Muscle of arm (tissue), 14 donors: ENCODE measurements around the gene ZNF30. TPM values are rescaled to one million over a fixed set of nuclear protein-coding genes. Genes with fewer than 3 reads are reported as not detected.
"Not testable (repeated sequence)": the region's sequence is repeated elsewhere in the genome, so short reads cannot be mapped to it uniquely, and the experiment has no call there.

Source experiments
- DNase-seq: peaks from one replicate; pipeline ENCODE4 v3.0.0-alpha.2; 2013
- long read RNA-seq, 11 donors: transcript quantifications; one replicate each; lab custom pipeline, GENCODE V29; 2026
- polyA plus RNA-seq, 12 donors: library from polyadenylated mRNA; unstranded; fragments of 120-200 nt; gene quantifications; one replicate each; pipeline ENCODE4 v1.2.1, GENCODE V29; 2013; ENCODE audit not compliant: insufficient read length in 12 of 12

ZNF30 gene
- 1 to 10 TPM in 10 of 12 donors, not detected in 2; 3.3 to 7.3 (median 4.0) TPM for polyA plus RNA-seq
- long read RNA-seq, donor 1, partial matches to known transcripts = 0 of 1 reads
- long read RNA-seq, donor 1, other reads (novel, unspliced or antisense) = 0 of 1 reads
- long read RNA-seq, donor 2, partial matches to known transcripts = 0 of 1 reads
- long read RNA-seq, donor 2, other reads (novel, unspliced or antisense) = 0 of 1 reads
- long read RNA-seq, donor 3 = 0 reads
- long read RNA-seq, donor 4 = 0 reads
- long read RNA-seq, donor 5 = 0 reads
- long read RNA-seq, donor 6 = 0 reads
- long read RNA-seq, donor 7 = 0 reads
- long read RNA-seq, donor 8, partial matches to known transcripts = 0 of 3 reads
- long read RNA-seq, donor 8, other reads (novel, unspliced or antisense) = 0 of 3 reads
- long read RNA-seq, donor 9 = 0 reads
- long read RNA-seq, donor 10, partial matches to known transcripts = 0 of 1 reads
- long read RNA-seq, donor 10, other reads (novel, unspliced or antisense) = 0 of 1 reads
- long read RNA-seq, donor 11, partial matches to known transcripts = 0 of 2 reads
- long read RNA-seq, donor 11, other reads (novel, unspliced or antisense) = 0 of 2 reads

DNA sequence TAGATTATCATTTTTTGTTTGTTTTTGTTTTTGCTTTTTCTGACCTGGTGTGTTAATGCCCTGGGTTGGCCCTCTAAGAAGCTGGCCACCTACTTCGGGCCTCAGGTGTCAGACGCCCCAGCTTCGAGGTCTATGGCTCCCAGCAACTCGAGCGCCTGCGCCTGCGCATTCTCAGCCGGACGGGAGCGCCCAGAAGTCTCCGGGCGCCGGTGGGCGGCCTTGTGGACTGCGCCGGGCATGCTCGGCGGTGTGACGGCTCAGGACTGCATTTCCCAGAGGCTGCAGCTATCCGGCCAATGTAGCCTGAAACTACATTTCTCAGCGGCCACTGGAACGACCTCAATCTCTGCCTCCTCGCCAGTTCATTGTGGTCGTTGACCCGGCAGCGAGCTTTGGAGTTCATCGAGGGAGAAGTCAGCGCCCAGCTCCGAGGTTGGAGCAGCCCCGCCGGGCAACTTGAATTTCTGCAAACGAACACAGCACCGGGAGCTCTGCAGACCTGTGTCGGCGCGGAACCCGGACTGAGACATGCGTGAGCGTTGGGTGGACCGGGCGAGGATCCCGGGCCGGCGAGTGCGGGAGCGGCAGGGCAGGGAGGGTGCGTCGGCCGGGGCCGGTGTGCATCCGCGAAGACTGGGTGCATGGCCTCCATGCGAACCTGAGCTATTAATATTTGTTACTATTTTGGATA lies at the start of gene ZNF30:
Gene ZNF30, plus strand, starts transcription at position 219 of the 691 bp plus-strand sequence. CDS start 3,045 bp downstream, outside the sequence.
- peak; percentile 89 for DNase-seq

DNA sequence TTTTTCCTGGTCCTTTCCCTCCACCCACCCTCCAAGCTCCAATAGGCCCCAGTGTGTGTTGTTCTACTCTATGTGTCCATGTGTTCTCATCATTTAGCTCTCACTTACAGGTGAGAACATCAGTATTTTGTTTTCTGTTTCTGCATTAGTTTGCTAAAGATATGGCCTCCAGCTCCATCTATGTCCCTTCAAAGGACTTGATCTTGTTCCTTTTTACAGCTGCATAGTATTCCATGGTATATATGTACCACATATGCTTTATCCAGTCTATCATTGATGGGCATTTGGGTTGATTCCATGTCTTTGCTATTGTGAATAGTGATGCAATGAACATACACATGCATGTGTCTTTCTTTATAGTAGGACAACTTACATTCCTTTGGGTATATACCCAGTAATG lies 47.1 kb upstream of the ZNF30 start:
- DNase-seq = no peak

DNA sequence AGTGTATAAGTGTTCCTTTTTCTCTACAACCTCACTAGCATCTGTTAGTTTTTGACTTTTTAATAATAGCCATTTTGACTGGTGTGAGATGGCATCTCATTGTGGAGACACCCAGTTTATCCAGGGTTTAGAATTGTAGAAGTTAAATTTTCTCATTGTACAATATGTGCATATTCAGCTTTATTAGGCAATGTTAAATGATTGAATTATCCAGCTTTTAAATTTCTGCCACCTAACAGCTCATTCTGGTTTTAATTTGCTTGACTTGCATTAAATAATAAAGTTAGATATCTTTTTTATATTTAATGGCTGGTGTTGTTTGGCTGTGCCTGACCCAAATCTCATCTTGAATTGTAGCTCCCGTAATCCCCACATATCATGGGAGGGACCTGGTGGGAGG lies 46.7 kb upstream of the ZNF30 start:
- no peak for DNase-seq

DNA sequence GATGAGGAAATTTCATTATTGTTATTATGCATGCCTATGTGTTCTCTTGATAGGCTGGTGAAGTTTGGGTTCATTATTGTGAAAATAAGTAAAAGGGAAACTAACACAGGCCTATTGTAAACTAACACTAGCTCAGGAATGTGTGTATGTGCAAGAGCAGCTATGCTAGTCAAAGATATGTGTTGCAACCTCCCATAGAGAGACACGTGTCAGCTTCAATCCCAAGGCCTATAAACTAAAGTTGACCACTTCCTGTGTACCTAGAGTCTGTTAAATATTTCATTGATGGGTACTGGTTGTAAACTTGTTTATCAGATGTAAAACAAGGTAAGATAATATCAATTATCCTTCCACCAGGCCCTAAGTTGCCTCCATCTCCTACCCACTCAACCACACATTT lies 44.7 kb upstream of the ZNF30 start:
- no peak for DNase-seq

DNA sequence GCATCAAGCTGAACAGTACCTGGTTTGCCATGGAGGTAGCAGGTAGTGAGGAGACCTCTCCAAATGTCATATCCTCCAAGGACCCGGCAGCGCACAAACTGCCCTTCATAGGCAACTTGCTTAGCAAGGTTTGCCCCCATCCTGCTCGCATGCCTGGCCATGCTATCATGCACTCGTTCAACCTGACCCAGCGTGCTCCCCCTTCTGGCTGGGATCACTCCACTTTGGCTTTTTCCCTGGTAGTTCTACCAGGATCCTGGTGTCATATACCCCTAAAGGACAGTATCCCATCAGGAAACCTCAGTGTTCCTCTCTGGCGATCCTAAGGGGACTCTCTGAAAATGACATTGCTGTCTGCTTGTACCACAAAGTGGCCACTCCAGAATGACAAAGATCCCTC lies 38.6 kb upstream of the ZNF30 start:
- DNase-seq = no peak

GRCh38 chr19:34900245-34900644 lies 26.5 kb upstream of the ZNF30 start:
- DNase-seq = no peak

DNA sequence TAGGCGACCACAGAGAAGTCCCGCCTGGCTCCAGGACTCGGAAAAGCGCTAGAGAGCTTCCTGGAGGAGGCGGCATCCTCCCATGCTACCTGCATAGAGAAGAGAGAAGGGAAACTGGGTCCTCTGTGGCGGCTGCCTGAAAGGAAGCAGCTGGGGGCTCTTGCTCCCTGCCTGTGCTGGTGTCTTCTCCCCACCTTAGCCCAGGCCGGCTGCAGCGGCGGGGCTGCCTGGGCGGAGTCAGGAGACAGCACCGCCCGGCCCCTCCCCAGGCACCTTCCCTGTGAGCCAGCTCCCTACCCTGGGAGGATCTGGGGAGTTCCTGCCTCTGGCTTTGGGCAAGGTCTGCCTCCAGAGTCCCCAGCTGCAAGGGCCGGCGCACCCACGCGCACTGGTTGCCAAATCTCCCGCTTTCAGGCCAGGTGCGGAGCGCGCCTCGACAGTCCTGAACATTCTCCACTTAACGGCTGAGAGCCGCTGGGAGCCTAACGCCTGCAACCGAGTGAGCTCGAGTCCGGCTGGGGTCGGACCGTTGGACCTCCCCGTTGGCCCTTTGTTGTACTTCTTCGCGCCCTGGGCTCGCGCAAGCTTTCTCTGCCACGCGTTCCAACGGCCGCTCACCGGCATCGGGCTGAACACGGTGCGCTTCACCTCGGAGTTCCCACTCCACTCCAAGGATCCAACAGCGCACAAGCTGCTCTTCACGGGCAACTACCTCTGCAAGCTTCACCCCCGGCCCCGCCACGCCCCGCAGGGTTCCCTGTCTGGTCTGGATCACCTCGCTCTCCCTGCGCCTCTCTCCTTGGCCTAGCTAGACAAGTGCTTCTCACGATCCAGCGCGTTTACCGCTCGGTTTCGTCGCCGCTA lies 21.8 kb upstream of the ZNF30 start:
- no peak for DNase-seq

DNA sequence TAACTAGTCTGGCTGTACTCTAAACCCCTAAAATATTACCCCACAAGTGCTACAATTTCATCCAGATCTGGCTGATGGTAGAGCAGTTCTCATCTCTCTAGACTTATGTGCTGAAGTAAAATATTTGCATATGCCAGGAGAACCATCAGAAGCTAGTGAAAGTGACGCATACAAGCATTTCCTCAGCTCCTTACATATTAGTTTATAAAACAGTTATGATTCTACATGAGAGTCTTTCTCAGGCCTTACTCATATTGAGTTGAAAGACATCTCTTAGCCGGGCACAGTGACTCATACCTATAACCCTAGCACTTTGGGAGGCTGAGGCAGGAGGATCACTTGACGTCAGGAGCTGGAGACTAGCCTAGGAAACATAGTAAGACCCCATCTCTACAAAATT lies 15.9 kb upstream of the ZNF30 start:
- DNase-seq = no peak

- DNase-seq = not testable (repeated sequence)
These were observed 9.6 kb upstream of the ZNF30 start for GRCh38 chr19:34917144-34917543.

GRCh38 chr19:34918190-34918589 lies 8.5 kb upstream of the ZNF30 start:
- no peak for DNase-seq

DNA sequence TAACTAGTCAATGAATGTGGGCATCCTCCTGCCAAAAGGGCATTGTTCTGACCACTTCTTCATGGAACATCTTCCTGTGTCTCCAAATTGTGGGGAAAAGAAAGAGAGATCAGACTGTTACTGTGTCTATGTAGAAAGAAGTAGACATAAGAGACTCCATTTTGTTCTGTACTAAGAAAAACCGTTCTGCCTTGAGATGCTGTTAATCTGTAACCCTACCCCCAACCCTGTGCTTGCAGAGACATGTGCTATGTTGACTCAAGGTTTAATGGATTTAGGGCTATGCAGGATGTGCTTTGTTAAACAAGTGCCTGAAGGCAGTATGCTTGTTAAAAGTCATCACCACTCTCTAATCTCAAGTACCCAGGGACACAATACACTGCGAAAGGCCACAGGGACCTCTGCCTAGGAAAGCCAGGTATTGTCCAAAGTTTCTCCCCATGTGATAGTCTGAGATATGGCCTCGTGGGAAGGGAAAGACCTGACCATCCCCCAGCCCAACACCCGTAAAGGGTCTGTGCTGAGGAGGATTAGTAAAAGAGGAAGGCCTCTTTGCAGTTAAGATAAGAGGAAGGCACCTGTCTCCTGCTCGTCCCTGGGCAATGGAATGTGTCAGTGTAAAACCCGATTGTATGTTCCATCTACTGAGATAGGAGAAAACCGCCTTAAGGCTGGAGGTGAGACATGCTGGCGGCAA lies 6.5 kb upstream of the ZNF30 start:
- not testable (repeated sequence) for DNase-seq

DNA sequence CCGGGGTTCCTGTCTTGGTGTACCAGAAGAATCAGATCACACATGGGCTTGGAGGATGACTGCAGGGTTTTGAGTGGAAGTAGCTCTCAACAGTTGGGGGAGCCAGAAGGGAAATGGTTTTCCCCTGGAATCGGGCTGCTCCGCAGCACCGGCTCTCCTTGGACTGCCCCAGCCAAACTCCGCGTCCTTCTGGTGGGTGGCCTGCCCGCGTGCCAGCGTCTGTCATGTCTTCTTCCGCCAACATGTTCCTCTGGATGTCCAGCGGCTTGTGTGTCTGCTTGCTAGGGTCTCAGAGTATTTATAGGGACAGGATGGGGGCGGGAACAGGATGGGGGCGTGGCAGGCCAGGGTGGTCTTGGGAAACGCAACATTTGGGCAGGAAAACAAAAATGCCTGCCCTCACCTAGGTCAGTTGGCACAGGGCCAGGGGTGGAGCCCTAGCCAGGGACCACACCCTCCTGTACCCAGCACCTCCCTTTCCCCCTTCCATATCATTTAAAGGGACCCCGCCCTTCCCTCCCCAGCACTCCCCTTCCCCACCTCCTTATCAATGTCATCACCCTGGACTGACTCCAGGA lies 1.3 kb upstream of the ZNF30 start:
- no peak for DNase-seq

DNA sequence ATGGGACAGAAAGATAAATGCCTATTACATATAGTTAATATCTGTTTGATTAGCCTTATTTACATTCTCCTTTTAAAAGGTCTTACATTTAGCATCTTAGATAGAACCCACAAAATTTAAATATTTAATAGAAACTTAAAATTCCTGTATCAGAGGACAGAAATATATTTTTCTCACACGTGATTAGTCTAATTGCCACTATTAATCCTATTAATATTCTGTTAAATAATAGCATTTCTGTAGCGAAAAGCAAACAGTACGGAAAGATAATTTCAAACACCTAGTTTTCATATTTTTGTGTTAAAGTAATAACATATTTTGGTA lies 380 bp upstream of the ZNF30 start:
- no peak for DNase-seq

DNA sequence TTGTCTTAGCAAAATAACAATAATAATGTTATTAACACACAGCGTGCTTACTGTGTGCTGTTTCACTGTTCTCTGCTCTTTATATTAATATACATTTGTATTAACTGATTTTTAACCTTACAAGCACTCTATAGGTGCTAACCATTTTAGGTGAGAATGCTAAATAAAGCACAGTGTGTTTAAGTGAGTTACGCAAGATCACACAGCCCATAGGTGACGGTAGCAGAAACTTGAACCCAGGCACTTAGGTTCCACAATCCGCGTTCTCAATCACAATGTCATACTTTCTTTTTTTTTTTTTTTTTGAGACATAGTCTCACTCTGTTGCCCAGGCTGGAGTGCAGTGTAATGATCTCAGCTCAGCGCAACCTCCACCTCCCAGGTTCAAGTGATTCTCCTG lies 5.8 kb downstream of the ZNF30 start:
- DNase-seq = no peak

- no peak for DNase-seq
These were observed 9.5 kb downstream of the ZNF30 start for GRCh38 chr19:34936184-34936583.

DNA sequence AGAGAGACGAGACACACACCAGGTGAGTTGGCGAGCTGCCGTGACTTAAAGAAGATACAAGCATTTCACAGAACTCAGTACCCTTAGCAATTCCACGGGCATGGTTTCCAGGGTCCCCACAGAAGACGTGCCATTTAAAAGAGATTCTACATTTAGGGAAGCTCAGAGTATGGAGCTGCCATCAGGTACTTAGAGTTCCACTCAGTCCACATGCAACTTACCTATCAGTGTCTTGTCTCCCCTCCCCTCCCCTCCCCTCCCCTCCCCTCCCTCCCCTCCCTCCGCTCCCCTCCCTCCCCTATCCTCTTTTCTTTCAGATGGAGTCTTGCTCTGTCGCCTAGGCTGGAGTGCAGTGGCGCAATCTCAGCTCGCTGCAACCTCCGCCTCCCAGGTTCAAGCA lies 12.2 kb downstream of the ZNF30 start:
- DNase-seq = no peak

DNA sequence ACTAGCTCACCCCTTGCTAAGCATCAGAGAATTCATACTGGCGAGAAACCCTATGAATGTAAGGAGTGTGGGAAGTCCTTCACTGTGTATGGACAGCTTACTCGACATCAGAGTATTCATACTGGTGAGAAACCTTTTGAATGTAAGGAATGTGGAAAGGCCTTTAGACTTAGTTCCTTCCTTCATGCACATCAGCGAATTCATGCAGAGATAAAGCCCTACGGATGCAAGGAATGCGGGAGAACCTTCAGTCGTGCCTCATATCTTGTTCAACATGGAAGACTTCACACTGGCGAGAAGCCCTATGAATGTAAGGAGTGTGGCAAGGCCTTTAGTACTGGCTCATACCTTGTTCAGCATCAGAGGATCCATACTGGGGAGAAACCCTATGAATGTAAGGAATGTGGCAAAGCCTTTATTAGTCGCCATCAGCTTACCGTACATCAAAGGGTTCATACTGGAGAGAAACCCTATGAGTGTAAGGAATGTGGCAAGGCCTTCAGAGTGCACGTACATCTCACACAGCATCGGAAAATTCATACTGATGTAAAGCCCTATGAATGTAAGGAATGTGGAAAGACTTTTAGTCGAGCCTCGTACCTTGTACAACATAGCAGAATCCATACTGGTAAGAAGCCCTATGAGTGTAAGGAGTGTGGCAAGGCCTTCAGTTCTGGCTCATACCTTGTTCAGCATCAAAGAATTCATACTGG lies 17.3 kb downstream of the ZNF30 start:
- no peak for DNase-seq

DNA sequence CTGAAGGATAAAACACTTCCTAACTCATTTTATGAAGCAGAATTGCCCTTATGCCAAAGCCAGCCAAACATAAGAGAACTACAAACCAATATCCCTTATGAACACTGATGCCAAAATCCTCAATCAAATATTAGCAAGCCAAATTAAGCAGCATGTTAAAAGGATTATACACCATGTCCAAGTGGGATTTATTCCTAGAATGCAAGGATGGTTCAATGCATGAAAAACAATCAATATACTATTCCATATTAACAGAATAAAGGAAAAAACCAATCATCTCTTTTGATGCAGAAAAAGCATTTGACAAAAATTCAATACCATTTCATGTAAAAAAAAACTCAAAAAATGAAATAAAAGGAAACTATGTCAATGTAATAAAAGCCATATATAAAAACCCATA lies 26.4 kb downstream of the ZNF30 start:
- DNase-seq = no peak

DNA sequence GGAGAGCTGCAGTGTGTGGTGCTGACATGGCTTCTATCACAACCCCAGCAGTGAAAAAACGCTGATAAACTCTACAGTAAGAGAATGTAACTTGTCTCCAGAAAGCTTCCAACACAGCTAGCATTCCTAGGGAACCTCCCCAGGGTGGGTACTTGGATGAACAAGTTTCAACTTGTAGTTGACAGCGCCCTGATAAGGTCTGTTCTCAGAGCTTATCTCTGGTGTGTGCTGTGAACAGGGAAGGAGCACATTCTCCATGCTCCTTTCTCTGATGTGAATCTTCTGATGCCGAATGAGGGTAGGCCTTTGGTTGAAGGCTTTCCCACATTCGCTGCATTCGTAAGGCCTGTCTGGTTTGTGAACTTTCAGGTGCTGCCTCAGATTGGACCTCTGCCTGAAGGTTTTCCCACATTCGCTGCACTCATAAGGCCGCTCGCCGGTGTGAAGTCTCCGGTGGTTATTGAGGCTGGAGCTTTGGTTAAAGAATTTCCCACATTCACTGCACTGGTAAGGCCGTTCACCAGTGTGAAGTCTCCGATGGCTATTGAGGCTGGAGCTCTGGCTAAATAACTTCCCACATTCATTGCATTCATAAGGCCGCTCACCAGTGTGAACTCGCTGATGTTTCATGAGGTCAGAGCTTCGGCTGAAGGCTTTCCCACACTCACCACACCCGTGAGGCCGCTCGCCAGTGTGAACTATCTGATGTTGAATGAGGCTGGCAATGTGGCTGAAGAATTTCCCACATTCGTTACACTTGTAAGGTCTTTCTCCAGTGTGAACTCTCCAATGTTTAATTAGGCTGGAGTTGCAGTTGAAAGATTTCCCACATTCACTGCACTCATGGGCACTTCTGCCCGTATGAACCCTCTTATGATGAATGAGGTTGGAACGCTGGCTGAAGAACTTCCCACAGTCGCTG lies 31.4 kb downstream of the ZNF30 start:
- no peak for DNase-seq
